Mammary epithelial cell (primary cell): ENCODE results near the gene HOOK2.
"Not testable (repeated sequence)": the region's sequence is repeated elsewhere in the genome, so short reads cannot be mapped to it uniquely, and the experiment has no call there.

Experiments used
- CTCF ChIP-seq, 2 donors: IDR thresholded peaks in 1 of 2; conservative IDR thresholded peaks in 1 of 2; 2 replicates each; pipeline ENCODE4 v1.5.1; 2011 to 2012; ENCODE audit warnings: inconsistent platforms in 2 of 2, low read length in 2 of 2, mild to moderate bottlenecking in 2 of 2, control low read depth in 1 of 2, low read depth in 1 of 2; ENCODE audit not compliant: insufficient read depth in 1 of 2; ENCODE audit errors: extremely low read depth in 1 of 2
- EZH2 ChIP-seq: IDR thresholded peaks from 2 replicates; pipeline ENCODE4 v1.6.1; 2012; ENCODE audit warnings: low read length, inconsistent platforms, borderline replicate concordance

GRCh38 chr19:12817188-12817587 is 41.8 kb upstream of the HOOK2 start:
- TF ChIP-seq CTCF (conservative IDR thresholded peaks at IDR 0.05 in 1 of 2, IDR thresholded peaks at IDR 0.05 in 1 of 2; ENCODE audit: extremely low read depth in 1 of 2, insufficient read depth in 1 of 2, low read depth in 1 of 2, low read length in 2 of 2); EZH2: not testable (repeated sequence)
